Neural crest cell (in vitro differentiated cells): ENCODE results near the gene MARK3. TPM values are rescaled to one million over a fixed set of nuclear protein-coding genes. Genes with fewer than 3 reads are reported as not detected.

ENCODE experiments used
- DNase-seq: peaks from one replicate; pipeline ENCODE4 v3.0.0; 2021; ENCODE audit warnings: low read depth, mixed read lengths, low spot score
- H3K27ac Mint-ChIP-seq: one replicate; pipeline ENCODE4 v1.8.0; 2021; ENCODE audit warnings: mild to moderate bottlenecking, mixed read lengths; ENCODE audit not compliant: unreplicated experiment
- H3K27me3 Mint-ChIP-seq: 2 replicates; pipeline ENCODE4 v1.8.0; 2021; ENCODE audit warnings: low read depth, mild to moderate bottlenecking, mixed read lengths
- H3K36me3 Mint-ChIP-seq: 2 replicates; pipeline ENCODE4 v1.8.0; 2021; ENCODE audit warnings: low read depth, mild to moderate bottlenecking, mixed read lengths
- H3K4me1 Mint-ChIP-seq: 2 replicates; pipeline ENCODE4 v1.8.0; 2021; ENCODE audit warnings: mixed read lengths
- H3K4me3 Mint-ChIP-seq: one replicate; pipeline ENCODE4 v1.8.0; 2021; ENCODE audit warnings: mild to moderate bottlenecking, mixed read lengths
- H3K9me3 Mint-ChIP-seq: 2 replicates; pipeline ENCODE4 v1.8.0; 2021; ENCODE audit warnings: mixed read lengths
- total RNA-seq: library from RNA; stranded (reverse); gene quantifications from 2 replicates; pipeline ENCODE4 v1.2.1, GENCODE V29; 2021
- TF ChIP-seq, protein P1 (sequence below): fragments of 200-600 bp; sonication (generic); conservative IDR thresholded peaks from 2 replicates; pipeline ENCODE4 v1.5.0; 2021; ENCODE audit warnings: antibody characterized with exemption, mild to moderate bottlenecking

The MARK3 gene
- total RNA-seq, 1 donor from 2014 or later = 98.8 TPM

DNA sequence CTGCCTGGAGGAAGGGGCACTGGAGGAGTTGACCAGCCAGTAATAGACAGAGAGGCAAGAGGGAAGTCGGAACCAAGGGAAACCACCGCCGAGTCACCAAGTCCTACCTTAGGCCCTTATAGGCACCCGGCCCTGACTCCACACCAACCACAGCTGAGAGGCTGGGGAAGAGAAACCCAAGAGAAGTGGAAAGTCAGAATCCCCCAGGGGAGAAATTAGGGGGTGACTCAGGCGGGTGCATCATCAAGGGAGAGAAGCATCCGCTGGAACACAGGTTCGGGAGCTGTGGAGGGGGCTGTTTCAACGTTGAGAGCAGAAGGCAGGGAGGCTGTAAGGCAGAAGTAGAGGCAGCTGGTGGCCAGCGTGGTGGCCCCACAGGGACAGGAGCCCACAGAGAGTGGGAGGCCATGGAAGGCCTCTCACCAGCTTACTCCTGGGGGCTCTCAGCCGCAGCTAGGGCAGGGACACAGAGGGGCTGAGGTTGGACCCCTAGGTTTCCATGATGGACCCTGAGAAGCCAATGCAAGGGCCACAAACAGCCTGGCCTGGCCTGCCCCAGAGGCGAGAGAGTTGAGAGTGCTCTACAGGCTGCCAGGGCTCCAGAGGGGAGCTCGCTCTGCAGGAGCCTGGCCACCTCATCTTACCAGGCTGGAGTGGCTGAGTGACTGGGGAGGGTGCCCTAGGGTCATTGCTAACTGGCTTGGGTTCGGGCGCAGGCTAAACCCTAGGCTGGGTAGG lies 142.4 kb downstream of the MARK3 start:
- Mint-ChIP-seq H3K4me1 (peaks cover 37% of the 10 kb centered on the region), H3K27ac (peak overlapping the region; percentile 12), H3K9me3 (no peaks in the 10 kb centered on the region), H3K27me3 (peaks cover 13% of the 10 kb centered on the region), H3K4me3 (peak overlapping the region; percentile 93), H3K36me3 (no peaks in the 10 kb centered on the region)
- TF ChIP-seq, protein P1, sequence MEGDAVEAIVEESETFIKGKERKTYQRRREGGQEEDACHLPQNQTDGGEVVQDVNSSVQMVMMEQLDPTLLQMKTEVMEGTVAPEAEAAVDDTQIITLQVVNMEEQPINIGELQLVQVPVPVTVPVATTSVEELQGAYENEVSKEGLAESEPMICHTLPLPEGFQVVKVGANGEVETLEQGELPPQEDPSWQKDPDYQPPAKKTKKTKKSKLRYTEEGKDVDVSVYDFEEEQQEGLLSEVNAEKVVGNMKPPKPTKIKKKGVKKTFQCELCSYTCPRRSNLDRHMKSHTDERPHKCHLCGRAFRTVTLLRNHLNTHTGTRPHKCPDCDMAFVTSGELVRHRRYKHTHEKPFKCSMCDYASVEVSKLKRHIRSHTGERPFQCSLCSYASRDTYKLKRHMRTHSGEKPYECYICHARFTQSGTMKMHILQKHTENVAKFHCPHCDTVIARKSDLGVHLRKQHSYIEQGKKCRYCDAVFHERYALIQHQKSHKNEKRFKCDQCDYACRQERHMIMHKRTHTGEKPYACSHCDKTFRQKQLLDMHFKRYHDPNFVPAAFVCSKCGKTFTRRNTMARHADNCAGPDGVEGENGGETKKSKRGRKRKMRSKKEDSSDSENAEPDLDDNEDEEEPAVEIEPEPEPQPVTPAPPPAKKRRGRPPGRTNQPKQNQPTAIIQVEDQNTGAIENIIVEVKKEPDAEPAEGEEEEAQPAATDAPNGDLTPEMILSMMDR = no peak
- no peak for DNase-seq

DNA sequence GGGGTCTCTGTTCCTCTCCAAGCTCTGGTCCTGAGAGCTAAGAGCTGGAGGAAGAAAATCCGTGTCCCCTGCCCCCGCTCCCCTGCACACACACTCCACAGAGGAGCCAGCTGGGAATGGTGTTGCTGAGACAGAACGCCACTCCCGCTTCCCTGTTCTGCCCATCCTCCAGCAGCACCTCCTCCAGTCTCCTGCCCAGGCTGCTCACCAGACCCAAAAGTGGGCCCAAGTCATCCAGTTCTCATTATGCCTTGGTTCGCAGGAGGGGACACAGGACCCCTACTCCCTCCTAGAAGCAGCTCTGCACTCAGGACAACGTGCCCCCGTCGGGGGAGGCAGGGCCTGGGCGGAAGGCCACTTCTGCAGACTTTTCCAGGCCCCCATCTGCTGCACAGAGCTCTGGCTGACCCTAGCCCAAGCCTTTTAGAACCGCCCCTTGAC lies 143.0 kb downstream of the MARK3 start:
- Mint-ChIP-seq H3K27me3 (peaks cover 13% of the 10 kb centered on the region), H3K4me1 (peaks cover 37% of the 10 kb centered on the region), H3K9me3 (no peaks in the 10 kb centered on the region), H3K27ac (no peak overlapping the region), H3K4me3 (peak overlapping the region; percentile 93), H3K36me3 (no peaks in the 10 kb centered on the region)
- TF ChIP-seq, protein P1 = no peak
- no peak for DNase-seq

DNA sequence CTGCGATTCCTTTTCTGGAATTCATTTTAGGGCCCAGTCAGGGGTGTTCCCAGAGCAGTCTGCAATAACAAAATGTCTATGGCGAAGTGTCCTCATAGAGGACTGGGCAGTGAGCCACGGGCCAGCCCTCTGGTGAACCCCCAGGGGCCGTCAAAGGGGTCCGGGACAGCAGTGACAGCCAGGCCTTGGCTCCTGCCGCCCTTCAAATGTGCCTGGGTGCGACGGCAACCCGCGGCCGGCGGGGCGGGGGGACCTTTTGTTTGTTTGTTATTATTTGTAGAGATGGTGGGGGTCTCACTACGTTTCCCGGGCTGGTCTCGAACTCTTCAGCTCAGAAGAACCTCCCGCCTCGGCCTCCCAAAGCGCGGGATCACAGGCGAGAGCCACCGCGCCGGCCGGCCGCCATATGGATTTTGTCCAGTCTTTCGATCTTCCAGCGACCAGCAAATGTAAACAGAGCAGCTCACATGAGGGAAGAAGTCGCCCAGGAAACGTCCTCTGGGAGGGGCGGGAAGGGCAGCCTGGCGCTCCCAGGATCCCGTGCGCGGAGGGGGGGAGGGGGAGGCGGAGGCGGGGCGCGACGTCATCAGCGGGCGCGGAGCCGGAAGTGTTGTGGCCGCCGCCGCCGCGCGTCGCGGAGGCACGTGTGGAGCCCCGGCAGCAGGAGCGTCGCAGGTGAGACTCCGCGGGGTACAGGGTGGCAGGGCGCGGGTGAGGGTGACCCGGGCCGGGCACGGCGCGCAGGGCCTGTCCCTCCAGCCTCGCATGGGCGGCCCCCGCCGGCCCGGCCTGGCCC lies 143.6 kb downstream of the MARK3 start, which contains the start of gene TRMT61A:
TSS of gene TRMT61A (plus strand) at position 610 of the 796 bp plus-strand sequence. CDS start 783 bp downstream, outside the sequence.
- H3K27ac Mint-ChIP-seq = peak within 1 kb of the TSS; percentile 99
- TF ChIP-seq, protein P1 = no peak
- H3K27me3 Mint-ChIP-seq = peaks cover 6% of the 10 kb centered on the region
- no peaks in the 10 kb centered on the region for H3K9me3 Mint-ChIP-seq
- H3K36me3 Mint-ChIP-seq = no peaks in the 10 kb centered on the region
- peak; percentile 70 for DNase-seq
- H3K4me1 Mint-ChIP-seq = peaks cover 32% of the 10 kb centered on the region
- peak within 1 kb of the TSS; percentile 93 for H3K4me3 Mint-ChIP-seq

DNA sequence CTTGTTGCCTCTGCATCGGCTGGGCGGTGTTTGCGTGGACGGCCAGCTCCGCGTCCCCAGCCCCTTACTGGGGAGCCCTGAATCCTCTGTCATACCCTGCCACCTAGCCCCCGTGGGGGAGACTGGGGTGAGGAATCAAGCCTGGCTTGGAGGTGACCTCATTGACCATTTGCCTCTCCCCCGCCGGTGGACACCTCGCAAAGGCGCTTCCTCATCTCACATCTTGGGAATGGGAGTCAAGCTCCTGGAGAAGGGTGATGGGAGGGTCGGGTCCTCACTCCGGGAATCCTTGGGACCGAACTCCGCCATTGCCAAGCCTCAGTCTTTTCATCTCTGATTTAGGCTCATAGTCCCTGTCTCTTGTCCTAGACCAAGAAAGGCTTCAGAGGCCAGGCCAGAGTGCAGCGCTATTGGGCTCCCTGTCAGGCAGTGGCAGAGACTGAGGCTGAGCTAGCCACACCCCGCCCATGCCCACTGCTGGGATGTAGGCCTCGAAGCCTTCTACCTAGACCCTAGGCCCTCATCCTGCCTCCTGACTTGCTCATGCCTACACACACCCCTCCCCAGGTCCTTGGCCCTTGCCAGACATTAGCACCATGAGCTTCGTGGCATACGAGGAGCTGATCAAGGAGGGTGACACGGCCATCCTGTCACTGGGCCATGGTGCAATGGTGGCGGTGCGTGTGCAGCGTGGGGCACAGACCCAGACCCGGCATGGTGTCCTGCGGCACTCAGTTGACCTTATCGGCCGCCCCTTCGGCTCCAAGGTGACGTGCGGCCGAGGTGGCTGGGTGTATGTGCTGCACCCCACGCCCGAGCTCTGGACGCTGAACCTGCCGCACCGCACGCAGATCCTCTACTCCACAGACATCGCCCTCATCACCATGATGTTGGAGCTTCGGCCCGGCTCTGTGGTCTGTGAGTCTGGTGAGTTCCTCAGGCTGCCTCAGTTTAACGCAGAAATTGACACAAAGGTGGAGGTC lies 144.5 kb downstream of the MARK3 start:
- H3K27ac Mint-ChIP-seq = peak overlapping the region; percentile 91
- H3K9me3 Mint-ChIP-seq = no peaks in the 10 kb centered on the region
- H3K4me1 Mint-ChIP-seq = peaks cover 28% of the 10 kb centered on the region
- DNase-seq = no peak
- H3K36me3 Mint-ChIP-seq = no peaks in the 10 kb centered on the region
- peaks cover 3% of the 10 kb centered on the region for H3K27me3 Mint-ChIP-seq
- H3K4me3 Mint-ChIP-seq = peak overlapping the region; percentile 93
- TF ChIP-seq, protein P1 = no peak

DNA sequence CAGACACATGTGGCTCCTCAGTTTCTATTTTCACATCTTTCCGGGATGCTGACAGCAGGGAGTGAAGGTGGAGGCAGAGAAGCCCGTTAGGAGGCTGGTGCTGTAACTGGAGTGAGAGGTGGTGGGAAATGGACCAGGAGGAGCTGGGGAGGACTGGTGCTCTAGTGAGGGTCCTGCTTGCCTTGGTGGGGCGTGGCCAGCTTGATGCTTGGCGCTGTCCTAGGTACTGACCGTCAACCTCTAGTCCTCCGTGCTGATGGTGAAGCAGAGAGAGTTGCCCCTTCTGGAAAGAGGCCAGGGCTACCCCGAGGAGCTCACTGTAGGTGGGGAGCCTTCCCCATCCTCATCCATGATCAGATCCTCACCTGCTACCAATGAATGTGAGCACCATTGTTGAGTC lies 145.2 kb downstream of the MARK3 start:
- TF ChIP-seq, protein P1 = no peak
- Mint-ChIP-seq H3K4me3 (peak overlapping the region; percentile 93), H3K27me3 (no peaks in the 10 kb centered on the region), H3K36me3 (no peaks in the 10 kb centered on the region), H3K4me1 (peaks cover 28% of the 10 kb centered on the region), H3K9me3 (no peaks in the 10 kb centered on the region), H3K27ac (no peak overlapping the region)
- no peak for DNase-seq
